C4-2B (cell line): Measurements from ENCODE around the gene DDX20.

Experiments
- CTCF ChIP-seq: fragments of 450-650 bp; conservative IDR thresholded peaks from 2 replicates; pipeline ENCODE4 v1.5.1; 2017; ENCODE audit warnings: mild to moderate bottlenecking
- ZFX ChIP-seq: fragments of 450-650 bp; IDR thresholded peaks from 2 replicates; pipeline ENCODE4 v1.6.1; 2017

DNA sequence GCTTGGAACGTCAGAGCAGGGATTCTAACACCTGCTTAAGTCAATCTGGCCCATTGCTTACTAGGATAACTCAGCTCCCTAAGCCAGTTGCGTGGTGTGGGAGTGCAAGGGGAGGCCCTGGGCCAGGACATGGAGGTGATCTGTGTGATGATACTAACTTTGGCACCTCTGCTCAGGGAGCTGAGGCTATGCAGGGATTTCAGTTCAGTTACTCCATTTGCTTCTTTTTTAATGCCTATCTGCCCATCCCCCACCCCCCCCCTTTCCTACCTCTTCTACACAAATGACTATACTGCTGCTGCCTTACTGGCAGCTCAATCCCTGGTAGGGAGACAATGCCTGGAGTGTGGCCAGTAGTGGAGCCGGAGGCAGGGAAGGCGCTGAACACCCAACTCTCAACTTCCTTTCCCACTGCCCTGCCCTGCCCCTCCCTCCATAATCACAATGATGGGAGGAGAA, 36.0 kb upstream of the DDX20 start:
- TF ChIP-seq CTCF (no peak), ZFX (no peak)
